Epithelial cell of prostate (primary cell): ENCODE results near the gene RALGPS1.

Source experiments
- DNase-seq: peaks from one replicate; pipeline ENCODE4 v3.0.0-alpha.2; 2011; ENCODE audit warnings: low read depth, low spot score
- H3K27ac ChIP-seq: fragments of 450-650 bp; 2 replicates; pipeline ENCODE4 v1.5.1; 2017; ENCODE audit warnings: mild to moderate bottlenecking

The RALGPS1 gene

DNA sequence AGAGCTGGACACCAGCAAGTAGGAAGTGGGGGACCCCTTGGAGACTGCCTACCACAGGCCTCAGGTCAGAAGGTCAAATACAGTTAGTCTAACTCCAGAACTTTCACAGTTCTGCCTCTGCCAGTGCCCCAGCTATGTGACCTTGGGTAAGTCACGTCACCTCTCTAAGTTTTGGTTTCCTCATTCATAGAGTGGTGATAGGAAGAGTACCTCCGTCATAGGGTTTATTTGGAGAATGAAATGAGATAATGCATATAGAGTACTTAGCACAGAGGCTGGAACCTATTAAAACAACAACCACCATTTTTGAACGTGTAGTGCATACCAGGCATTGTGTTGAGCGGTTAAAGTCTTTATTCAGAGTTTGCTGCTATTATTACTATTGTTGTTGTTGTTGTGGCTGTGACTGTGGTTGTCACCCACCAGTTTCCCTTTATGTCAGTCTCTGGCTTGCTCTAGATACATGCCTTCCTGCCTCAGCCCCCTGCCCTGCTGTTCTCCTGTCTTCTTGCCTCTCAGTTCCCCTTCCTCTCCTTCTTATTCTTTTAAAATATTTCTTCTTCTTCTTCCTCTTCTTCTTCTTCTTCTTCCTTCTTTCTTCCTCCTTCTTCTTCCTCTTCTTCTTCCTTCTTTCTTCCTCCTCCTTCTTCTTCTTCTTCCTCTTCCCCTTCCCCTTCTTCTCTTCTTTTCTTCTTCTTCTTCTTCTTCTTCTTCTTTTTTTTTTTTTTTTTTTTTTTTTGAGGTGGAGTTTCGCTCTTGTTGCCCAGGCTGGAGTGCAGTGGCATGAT, 67.8 kb downstream of the RALGPS1 start:
- H3K27ac ChIP-seq: no peak overlapping the region
- DNase-seq: no peak

DNA sequence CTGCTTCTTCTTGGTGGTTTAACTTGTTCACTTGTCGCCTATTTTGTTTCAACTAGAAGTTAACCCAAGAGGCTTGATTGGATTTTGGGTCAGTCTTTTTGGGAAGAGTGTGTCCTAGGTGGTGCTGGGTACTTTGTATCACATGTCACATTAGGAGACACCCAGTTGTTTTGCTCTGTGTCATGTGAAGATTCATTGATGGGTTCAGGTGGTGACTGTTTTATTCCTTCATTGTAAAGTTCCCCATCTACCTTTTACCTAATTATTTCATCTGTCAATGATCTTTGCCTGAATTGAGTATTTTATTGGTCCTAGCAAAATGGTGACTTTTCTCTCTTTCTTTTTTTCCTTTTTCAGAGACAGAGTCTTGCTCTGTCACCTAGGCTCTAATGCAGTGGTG, 69.2 kb downstream of the RALGPS1 start:
- no peak for DNase-seq
- H3K27ac ChIP-seq: no peak overlapping the region

DNA sequence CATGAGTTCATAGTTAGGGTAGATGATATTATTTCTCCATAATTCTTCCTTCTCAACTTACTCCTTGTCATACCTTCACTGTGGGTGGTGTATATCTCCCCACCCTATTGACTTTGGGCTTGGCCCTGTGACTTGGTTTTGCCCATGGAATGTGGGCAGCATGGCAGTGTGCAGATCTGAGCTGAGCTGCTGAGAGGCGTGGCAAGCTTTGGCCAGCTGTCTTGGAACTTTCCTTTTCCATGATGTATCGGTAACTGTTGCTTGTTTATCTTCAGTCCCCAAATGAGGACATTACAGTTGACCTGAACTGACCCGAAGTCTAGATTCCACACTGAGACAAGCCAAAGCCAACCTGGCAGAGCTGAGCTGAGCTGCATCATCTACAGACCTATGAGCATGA, 70.4 kb downstream of the RALGPS1 start:
- peak overlapping the region; percentile 75 for H3K27ac ChIP-seq
- DNase-seq: peak; percentile 12

DNA sequence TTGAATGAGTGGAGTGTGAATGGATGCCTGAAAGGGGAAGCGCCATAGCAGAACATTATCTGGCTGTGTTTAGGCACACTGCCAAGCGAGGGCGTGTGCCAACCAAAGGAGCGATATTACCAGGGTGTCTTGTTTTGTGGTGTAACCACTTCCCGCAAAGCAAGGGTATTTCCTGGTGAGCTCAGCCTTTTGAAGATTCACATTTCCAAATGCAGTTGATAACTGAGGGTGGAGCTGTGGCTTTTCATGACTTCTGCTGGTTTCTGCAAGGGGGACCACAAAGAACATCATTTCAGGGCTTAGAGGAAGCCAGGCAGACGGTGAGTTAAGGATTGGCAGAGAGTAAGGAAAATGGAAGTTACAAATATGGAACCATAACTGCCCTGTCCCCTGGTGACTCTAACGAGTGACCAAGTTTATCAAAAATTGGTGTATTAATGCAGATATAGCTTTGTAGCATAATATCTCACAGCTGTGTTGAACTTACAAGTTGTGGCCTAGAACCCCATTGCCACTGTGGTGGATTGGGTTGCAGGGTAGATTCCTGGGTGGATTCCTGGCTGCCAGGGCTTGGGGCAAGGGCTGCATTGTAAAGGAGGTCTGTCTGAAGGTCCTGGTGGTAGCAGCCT, 71.4 kb downstream of the RALGPS1 start:
- peak; percentile 87 for DNase-seq
- peak overlapping the region; percentile 75 for H3K27ac ChIP-seq

GRCh38 chr9:126986506-126986951, 71.9 kb downstream of the RALGPS1 start:
- peak; percentile 22 for DNase-seq
- peak overlapping the region; percentile 75 for H3K27ac ChIP-seq

DNA sequence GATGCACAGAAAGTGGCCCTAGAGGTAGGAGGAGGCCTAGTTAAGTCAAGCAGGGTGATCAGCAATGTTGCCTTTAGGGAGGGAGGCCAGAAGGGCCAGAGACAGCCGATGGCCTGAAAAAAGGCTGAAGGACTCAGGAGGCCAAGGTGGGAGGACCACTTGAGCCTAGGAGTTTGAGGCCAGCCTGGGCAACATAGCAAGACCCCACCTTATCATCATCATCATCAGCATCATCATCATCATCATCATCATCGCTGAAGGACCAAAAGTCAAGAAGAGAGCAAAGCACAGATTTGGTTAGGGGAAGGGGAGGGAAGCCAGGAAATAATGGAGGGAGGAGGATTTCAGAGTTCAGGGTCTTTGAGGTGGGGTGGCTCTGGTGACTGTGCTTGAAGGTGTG, 74.3 kb downstream of the RALGPS1 start:
- no peak for DNase-seq
- no peak overlapping the region for H3K27ac ChIP-seq

DNA sequence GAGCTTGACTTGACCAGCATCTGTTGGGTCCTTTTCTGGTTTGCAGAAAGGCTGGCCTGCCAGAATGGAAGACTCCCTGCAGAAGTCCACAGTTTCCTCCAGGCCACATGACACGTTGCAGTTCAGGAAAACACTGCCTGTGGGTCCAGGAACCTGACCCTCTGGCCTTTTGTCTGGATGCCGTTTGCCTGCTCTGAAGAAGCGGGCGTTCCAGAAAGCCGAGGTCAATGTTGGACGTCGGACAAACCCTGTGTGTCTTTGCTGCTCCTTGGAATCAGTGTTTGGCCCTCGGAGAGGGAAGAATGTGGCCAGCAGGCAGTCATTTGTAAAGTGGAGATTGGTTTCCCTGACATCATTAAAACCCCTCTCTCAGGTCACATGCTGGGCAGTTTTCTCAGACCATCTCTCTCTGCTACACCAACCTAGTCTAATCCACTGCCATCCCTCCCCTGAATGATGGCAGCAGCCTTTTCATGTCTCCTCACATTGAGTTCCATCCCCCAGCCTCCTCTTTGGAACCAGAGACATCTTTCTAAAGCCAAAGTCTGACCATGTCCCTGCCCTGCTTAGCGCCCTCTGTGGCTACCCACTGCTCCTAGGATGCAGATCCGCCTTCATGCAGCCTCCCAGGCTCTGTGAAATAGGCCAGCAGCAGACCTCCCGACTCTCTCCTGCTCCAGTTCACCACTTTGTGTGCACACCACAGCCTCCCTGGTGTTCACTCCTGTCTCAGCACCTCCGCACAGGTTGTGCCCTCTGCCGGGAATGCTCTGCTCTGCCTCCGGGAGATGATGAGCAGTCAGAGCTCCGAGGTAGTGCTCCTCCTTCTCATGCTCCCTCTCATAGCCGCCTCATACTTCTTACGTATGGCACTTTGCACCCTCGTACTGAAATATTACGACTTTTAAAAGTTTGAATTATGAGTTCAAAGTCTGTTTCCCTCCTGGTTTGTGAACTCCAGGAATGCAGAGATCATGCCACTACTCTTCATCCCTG, 75.6 kb downstream of the RALGPS1 start:
- H3K27ac ChIP-seq: no peak overlapping the region
- no peak for DNase-seq

GRCh38 chr9:126991183-126991582, 76.6 kb downstream of the RALGPS1 start:
- no peak for DNase-seq
- no peak overlapping the region for H3K27ac ChIP-seq

- no peak for DNase-seq
- no peak overlapping the region for H3K27ac ChIP-seq
These were observed 77.8 kb downstream of the RALGPS1 start for GRCh38 chr9:126992427-126992826.

GRCh38 chr9:126999315-127000068, 84.9 kb downstream of the RALGPS1 start:
- no peak overlapping the region for H3K27ac ChIP-seq
- DNase-seq: no peak

- DNase-seq: peak; percentile 40
- no peak overlapping the region for H3K27ac ChIP-seq
These were observed 90.6 kb downstream of the RALGPS1 start for GRCh38 chr9:127004946-127005769.

DNA sequence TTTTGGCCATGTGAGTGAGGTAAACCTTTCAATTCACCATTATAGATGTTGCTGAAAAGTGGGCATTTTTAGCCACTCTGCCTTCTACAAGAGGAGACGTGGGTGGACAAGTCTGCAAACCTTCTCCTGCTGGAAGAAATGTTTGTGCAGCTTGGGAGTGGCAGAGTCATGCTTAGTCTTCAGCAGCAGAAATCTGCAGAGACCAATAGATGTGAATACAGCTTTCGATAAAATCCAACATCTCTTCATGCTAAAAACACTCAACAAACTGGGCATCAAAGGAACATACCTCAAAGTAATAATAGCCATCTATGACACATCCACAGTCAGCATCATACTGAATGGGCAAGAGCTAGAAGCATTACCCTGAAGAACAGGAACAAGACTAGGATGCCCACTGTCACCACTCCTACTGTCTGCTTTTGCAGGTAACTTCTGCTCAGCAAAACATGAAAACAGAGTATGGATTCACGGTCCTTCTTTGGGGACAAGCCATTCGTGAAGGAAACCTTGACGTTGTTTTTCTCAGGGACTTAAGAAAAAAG, 91.3 kb downstream of the RALGPS1 start:
- no peak for DNase-seq
- H3K27ac ChIP-seq: no peak overlapping the region

DNA sequence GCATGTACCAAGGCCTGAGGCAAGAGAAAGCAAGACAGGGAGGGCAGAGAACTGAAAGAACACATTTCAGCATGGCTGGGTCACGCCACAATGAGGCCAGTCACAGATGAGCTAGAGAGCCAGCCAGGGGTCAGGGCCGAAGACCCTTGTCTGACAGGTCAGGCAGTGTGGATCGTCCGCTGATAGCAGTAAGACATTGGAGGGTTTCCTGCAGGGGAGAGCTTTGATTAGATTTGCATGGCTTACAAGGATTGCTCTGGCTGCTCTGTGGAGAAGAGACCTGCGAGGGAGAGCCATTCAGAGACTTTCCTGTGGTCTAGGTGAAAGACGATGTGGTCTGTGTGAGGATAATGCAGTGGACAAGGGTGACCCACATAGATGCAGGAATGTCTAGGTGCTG, 93.1 kb downstream of the RALGPS1 start:
- no peak overlapping the region for H3K27ac ChIP-seq
- DNase-seq: no peak

- no peak overlapping the region for H3K27ac ChIP-seq
- no peak for DNase-seq
These were observed 93.5 kb downstream of the RALGPS1 start for GRCh38 chr9:127008076-127008475.

DNA sequence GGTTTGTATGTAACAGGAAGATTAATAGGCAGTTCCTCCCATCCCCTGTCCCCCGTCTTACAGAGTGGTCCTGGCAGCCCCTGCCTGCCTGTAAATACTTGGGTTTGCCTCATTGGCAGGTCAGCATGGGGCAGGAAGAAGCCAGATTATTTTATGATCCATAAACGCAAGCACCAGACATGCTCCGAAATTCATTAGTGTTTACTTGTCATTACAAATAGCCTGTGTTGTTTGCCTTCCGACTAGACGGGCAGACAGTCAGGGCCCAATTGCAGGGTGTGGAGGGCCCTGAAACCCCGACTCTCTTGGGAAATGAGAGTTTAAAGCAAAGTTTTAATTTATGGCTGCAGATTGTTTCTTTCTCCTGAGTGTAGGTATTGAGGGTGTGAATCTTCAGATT, 97.2 kb downstream of the RALGPS1 start:
- DNase-seq: no peak
- H3K27ac ChIP-seq: no peak overlapping the region

DNA sequence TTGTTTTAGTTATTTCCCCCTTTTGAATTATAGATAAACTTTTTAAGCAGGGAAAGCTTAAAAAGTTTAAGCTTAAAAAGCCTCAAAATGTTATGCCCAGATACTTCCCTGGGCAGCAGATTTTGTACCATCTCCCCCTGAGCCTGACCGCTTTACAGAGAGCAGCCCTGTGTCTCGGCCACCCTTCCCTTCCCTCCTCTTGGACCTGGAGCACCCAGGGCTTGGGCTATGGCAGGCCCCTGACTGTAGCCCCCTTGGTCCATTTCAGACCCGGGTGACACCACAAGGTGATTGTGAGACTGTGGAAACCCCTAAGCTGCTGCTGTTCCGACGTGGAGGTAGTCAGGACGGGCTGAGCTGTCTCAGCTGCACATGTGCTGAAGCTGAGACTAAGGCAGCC, 97.7 kb downstream of the RALGPS1 start:
- DNase-seq: no peak
- H3K27ac ChIP-seq: no peak overlapping the region

DNA sequence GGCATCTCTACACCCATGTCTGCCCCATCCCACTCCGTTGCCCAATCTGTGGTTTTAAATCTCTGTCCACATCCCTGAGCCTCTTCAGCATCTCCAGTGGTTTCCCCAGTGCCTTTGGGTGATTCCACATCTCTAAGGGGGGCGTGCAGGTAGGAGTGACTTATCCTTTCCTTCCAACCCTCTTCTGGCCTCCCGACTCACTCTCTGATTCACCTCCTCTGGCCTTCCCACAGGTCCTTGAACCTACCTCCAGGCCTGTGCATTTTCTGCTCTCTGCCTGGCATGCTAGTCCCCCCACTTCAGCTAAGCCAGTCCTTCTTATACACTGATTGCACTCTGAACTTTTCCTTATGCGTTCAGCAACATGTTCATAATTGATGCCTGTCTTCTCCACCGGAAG, 99.0 kb downstream of the RALGPS1 start:
- no peak for DNase-seq
- H3K27ac ChIP-seq: no peak overlapping the region

DNA sequence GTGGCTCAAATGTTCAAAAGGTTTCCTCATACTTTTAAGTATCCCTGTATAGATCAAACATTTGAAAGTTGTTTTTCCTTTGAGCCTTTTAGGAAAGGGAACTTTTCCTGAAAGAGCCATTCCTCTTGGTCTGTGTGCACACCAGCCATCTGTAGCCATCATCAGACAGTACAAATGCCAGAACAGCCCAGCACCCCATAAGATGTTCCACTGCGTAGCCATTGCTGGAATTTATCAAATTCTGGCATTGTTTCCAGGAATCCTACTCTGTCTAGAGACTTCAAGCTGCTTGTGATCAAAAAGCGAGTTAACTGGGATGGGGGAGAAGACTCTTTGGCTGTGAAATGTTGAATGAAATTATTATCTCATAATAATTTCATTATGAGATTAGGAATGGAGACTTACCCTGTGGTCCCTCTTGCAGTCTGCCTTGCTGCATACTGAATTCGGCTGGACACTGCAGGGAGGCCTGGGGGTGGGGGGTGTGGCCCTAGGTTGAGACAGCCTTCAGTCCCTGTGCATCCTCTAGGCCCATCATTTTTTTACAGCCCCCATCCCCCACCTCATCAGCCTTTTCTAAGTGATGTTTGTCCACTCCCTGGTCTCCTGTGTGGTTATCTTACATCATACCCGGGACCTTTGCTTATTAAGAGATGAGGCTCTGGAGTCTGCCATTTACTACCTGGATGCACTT, 99.8 kb downstream of the RALGPS1 start:
- H3K27ac ChIP-seq: no peak overlapping the region
- no peak for DNase-seq
